PC-9 (cell line): ENCODE data around the gene TMEM128. TPM values are rescaled to one million over a fixed set of nuclear protein-coding genes. Genes with fewer than 3 reads are reported as not detected.

Experiments
- BruUV-seq: library from RNA; stranded (reverse); fragments of 400-500 nt; replicated peaks from 2 replicates; lab custom pipeline; 2021; lab: Mats Ljungman, UMichigan
- CTCF ChIA-PET: fragments of 300-600 bp; sonication (Branson Sonifier 250); formaldehyde crosslinking; loops from one replicate; lab custom pipeline; 2022; ENCODE audit warnings: antibody characterized with exemption; lab: Charles Lee
- POLR2A ChIA-PET: fragments of 300-600 bp; sonication (Branson Sonifier 250); formaldehyde crosslinking; loops from one replicate; lab custom pipeline; 2022; ENCODE audit warnings: antibody characterized with exemption; ENCODE audit not compliant: unreplicated experiment; lab: Charles Lee
- DNase-seq, 2 experiments: peaks; one replicate each; pipeline versions ENCODE4 v3.0.0 to v3.0.0-alpha.2; 2015 to 2022; ENCODE audit warnings: mixed read lengths in 1 of 2
- H2AFZ ChIP-seq: fragments of 200-600 bp; sonication (generic); 2 replicates; pipeline ENCODE4 v1.8.1; 2017; ENCODE audit warnings: antibody characterized with exemption
- H3F3A ChIP-seq: fragments of 200-600 bp; sonication (generic); 2 replicates; pipeline ENCODE4 v1.8.1; 2017; ENCODE audit warnings: antibody characterized with exemption, mild to moderate bottlenecking, low read depth; ENCODE audit not compliant: insufficient read depth
- H3K27ac ChIP-seq: fragments of 200-600 bp; sonication (generic); 2 replicates; pipeline ENCODE4 v1.6.1; 2016; ENCODE audit warnings: mixed run types
- H3K27me3 ChIP-seq: fragments of 200-600 bp; sonication (generic); 2 replicates; pipeline ENCODE4 v1.6.1; 2016; ENCODE audit warnings: low read depth, mixed run types; ENCODE audit not compliant: insufficient read depth
- H3K36me3 ChIP-seq: fragments of 200-600 bp; sonication (generic); 2 replicates; pipeline ENCODE4 v1.6.1; 2016; ENCODE audit warnings: low read depth, mixed run types
- H3K4me1 ChIP-seq: fragments of 200-600 bp; sonication (generic); replicated peaks from 2 replicates; pipeline ENCODE4 v1.6.1; 2016; ENCODE audit warnings: mixed run types; ENCODE audit not compliant: insufficient read depth
- H3K4me2 ChIP-seq: fragments of 200-600 bp; sonication (generic); 2 replicates; pipeline ENCODE4 v1.6.1; 2017; ENCODE audit warnings: mixed run types
- H3K4me3 ChIP-seq: fragments of 200-600 bp; sonication (generic); 2 replicates; pipeline ENCODE4 v1.6.1; 2016; ENCODE audit warnings: mixed run types
- H3K79me2 ChIP-seq: fragments of 200-600 bp; sonication (generic); 2 replicates; pipeline ENCODE4 v1.6.1; 2017; ENCODE audit warnings: low read depth, mixed run types
- H3K9me2 ChIP-seq: fragments of 200-600 bp; sonication (generic); 2 replicates; pipeline ENCODE4 v1.8.1; 2017; ENCODE audit warnings: mild to moderate bottlenecking; ENCODE audit not compliant: insufficient read depth
- H3K9me3 ChIP-seq: fragments of 200-600 bp; sonication (generic); 2 replicates; pipeline ENCODE4 v1.8.1; 2016; ENCODE audit warnings: low read depth; ENCODE audit not compliant: insufficient read depth
- H4K20me1 ChIP-seq: fragments of 200-600 bp; sonication (generic); 2 replicates; pipeline ENCODE4 v1.8.1; 2017; ENCODE audit not compliant: insufficient read depth
- CTCF ChIP-seq: fragments of 200-600 bp; sonication (generic); conservative IDR thresholded peaks from 2 replicates; pipeline ENCODE4 v1.6.1; 2017; ENCODE audit warnings: mixed run types, antibody characterized with exemption, mild to moderate bottlenecking, moderate library complexity
- EZH2 ChIP-seq: fragments of 200-600 bp; sonication (generic); IDR thresholded peaks from 2 replicates; pipeline ENCODE4 v1.8.0; 2017; ENCODE audit warnings: antibody characterized with exemption, low read depth
- intact Hi-C: fragments of 100-400 bp; cut with micrococcal nuclease; formaldehyde crosslinking; loops from one replicate; pipeline ENCODE4 v1.10.0; 2022; ENCODE audit not compliant: unreplicated experiment
- total RNA-seq: library from RNA; stranded (reverse); gene quantifications from 2 replicates; pipeline ENCODE4 v1.2.3, GENCODE V29; 2021

Gene TMEM128
- total RNA-seq, 1 experiment from 2014 or later = 18.1 TPM

- CTCF ChIA-PET = no interaction called here
- H3K27ac ChIP-seq = no peak overlapping the region
- intact Hi-C loops = no loop called here
- no peaks in the 10 kb centered on the region for H4K20me1 ChIP-seq
- H3K4me3 ChIP-seq = no peak overlapping the region
- peaks cover 12% of the 10 kb centered on the region for H3K4me1 ChIP-seq
- peaks cover 56% of the 10 kb centered on the region for H3K79me2 ChIP-seq
- POLR2A ChIA-PET = no interaction called here
- no TSS peak for BruUV-seq
- no peaks in the 10 kb centered on the region for H3K27me3 ChIP-seq
- TF ChIP-seq EZH2 = no peak
- TF ChIP-seq CTCF = no peak
- H3K36me3 ChIP-seq = no peaks in the 10 kb centered on the region
- no peaks in the 10 kb centered on the region for H3K9me3 ChIP-seq
- no peak overlapping the region for H2AFZ ChIP-seq
- no peak for DNase-seq
- no peaks in the 10 kb centered on the region for H3F3A ChIP-seq
- H3K4me2 ChIP-seq = no peak overlapping the region; the same call in 1 of the 2 replicates
- no peaks in the 10 kb centered on the region for H3K9me2 ChIP-seq
Observed at GRCh38 chr4:4288098-4288497, 40.1 kb upstream of the TMEM128 start.

GRCh38 chr4:4284827-4285618 is 37.0 kb upstream of the TMEM128 start:
- H3K36me3 ChIP-seq = no peaks in the 10 kb centered on the region
- no peaks in the 10 kb centered on the region; the same call in 1 of the 2 replicates for H4K20me1 ChIP-seq
- no peak overlapping the region for H2AFZ ChIP-seq
- POLR2A ChIA-PET = interaction anchor here (0.6 kb wide), 1 partner anchor 1319 kb away, joined by 4 read pairs; no protein-coding TSS in a partner anchor
- intact Hi-C loops = no loop called here
- no peak overlapping the region for H3K4me2 ChIP-seq
- H3K4me1 ChIP-seq = peaks cover 5% of the 10 kb centered on the region
- no peaks in the 10 kb centered on the region for H3K9me3 ChIP-seq
- H3K4me3 ChIP-seq = no peak overlapping the region
- no peak overlapping the region for H3K27ac ChIP-seq
- H3K9me2 ChIP-seq = no peaks in the 10 kb centered on the region
- H3K27me3 ChIP-seq = no peaks in the 10 kb centered on the region
- no TSS peak for BruUV-seq
- TF ChIP-seq CTCF (no peak), EZH2 (no peak)
- H3K79me2 ChIP-seq = peaks cover 27% of the 10 kb centered on the region
- no peaks in the 10 kb centered on the region for H3F3A ChIP-seq
- CTCF ChIA-PET = no interaction called here
- DNase-seq = peak in 1 of 2 experiments; percentile 24

GRCh38 chr4:4281787-4282186 is 33.8 kb upstream of the TMEM128 start:
- no peaks in the 10 kb centered on the region for H3K4me1 ChIP-seq
- no TSS peak for BruUV-seq
- no peaks in the 10 kb centered on the region for H3K79me2 ChIP-seq
- ChIA-PET CTCF (no interaction called here), POLR2A (no interaction called here)
- intact Hi-C loops = no loop called here
- no peak overlapping the region for H2AFZ ChIP-seq
- H3K4me2 ChIP-seq = no peak overlapping the region
- no peaks in the 10 kb centered on the region; the same call in 1 of the 2 replicates for H4K20me1 ChIP-seq
- H3F3A ChIP-seq = no peaks in the 10 kb centered on the region
- no peak for TF ChIP-seq CTCF
- TF ChIP-seq EZH2 = no peak
- H3K9me2 ChIP-seq = no peaks in the 10 kb centered on the region
- no peak for DNase-seq
- H3K27me3 ChIP-seq = no peaks in the 10 kb centered on the region
- no peaks in the 10 kb centered on the region for H3K36me3 ChIP-seq
- H3K4me3 ChIP-seq = no peak overlapping the region
- no peaks in the 10 kb centered on the region for H3K9me3 ChIP-seq
- no peak overlapping the region for H3K27ac ChIP-seq
